Activated CD4-positive, alpha-beta T cell treated with anti-CD3 and anti-CD28 coated beads, Interleukin-2, amount 10 ng/mL, durations not matched to agents 24 days and 14 days (primary cell): ENCODE measurements around the gene ALK. TPM values are rescaled to one million over a fixed set of nuclear protein-coding genes. Genes with fewer than 3 reads are reported as not detected.
"Not testable (repeated sequence)": the region's sequence is repeated elsewhere in the genome, so short reads cannot be mapped to it uniquely, and the experiment has no call there.

ENCODE experiments used
- DNase-seq: peaks from one replicate; pipeline ENCODE4 v3.0.0; 2022
- H3K27ac Mint-ChIP-seq: one replicate; pipeline ENCODE4 v1.8.0; 2022; ENCODE audit warnings: mild to moderate bottlenecking, mixed read lengths
- H3K27me3 Mint-ChIP-seq: one replicate; pipeline ENCODE4 v1.8.0; 2022; ENCODE audit warnings: mixed read lengths
- H3K36me3 Mint-ChIP-seq: one replicate; pipeline ENCODE4 v1.8.0; 2022; ENCODE audit warnings: low read depth, mild to moderate bottlenecking, mixed read lengths
- H3K4me1 Mint-ChIP-seq: one replicate; pipeline ENCODE4 v1.8.0; 2021; ENCODE audit warnings: mixed read lengths
- H3K4me3 Mint-ChIP-seq: one replicate; pipeline ENCODE4 v1.8.0; 2022; ENCODE audit warnings: mild to moderate bottlenecking, moderate library complexity, mixed read lengths
- H3K9me3 Mint-ChIP-seq: one replicate; pipeline ENCODE4 v1.8.0; 2021; ENCODE audit warnings: mixed read lengths
- intact Hi-C: fragments of 100-400 bp; cut with micrococcal nuclease; formaldehyde crosslinking; loops from one replicate; pipeline ENCODE4 v1.15.1; 2023
- total RNA-seq: library from RNA; stranded (reverse); gene quantifications from 2 replicates; pipeline ENCODE4 v1.2.3, GENCODE V29; 2022

ALK gene
- total RNA-seq, 1 donor from 2014 or later = not detected

DNA sequence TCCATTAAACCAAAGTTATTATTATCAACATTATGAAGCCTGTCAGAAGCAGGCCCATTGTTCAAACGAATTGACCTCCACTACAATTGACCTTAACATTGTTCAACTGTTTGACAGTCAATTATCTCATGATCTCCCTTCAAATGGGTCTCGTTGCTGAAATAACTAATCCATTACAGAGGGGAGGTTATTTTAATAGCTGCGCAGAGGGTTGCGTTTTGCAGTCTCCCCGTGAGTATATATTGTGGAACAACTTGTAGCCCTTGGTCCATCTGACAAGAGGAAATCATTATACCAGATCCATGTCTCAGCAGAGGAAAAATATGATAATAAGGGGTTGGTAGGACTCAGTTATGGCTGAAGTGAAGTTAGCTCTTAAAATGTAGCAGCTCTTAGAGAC lies 159.1 kb downstream of the ALK start:
- no peak overlapping the region for H3K27ac Mint-ChIP-seq
- H3K4me3 Mint-ChIP-seq = no peak overlapping the region
- peaks cover 4% of the 10 kb centered on the region for H3K27me3 Mint-ChIP-seq
- intact Hi-C loops = no loop called here
- no peaks in the 10 kb centered on the region for H3K9me3 Mint-ChIP-seq
- no peak for DNase-seq
- no peaks in the 10 kb centered on the region for H3K36me3 Mint-ChIP-seq
- H3K4me1 Mint-ChIP-seq = no peaks in the 10 kb centered on the region

DNA sequence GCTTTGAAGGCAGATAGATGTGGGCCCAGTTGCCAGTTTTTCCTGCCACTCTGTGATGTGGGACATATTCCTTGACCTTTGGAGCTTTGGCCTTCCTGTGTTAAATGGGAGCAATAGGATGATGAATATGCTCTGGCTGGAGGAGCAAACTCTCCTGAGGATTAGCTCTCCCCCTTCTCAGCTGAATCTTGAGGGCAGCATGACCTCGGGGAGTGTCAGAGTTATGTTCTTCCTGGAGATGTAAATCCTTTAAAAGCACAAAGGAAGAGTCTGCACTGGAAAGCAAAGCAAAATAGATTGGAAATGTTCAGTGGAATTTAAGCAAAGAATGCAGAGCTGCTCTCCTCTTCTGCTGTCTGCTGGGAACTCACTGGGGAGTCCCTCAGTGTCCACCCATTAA lies 160.1 kb downstream of the ALK start:
- peaks cover 2% of the 10 kb centered on the region for H3K27me3 Mint-ChIP-seq

DNA sequence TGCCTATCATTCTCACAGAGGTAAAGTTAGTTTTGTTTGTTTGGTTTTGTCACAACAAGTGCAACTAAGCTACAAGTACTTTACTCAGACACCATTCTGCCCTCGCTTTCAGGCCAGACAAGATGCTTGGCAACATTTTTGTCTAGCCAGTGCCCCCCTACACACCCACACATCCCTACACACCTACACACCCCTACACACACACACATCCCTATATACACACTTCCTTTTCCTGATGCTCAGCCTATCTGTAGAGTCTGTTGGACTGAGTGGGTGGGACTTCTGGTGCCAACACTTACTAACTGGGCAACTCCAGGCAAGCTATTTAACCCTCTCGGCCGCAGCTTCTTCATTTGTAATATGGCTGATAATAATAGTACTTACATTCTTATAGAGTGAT lies 161.4 kb downstream of the ALK start:
- Mint-ChIP-seq H3K27ac (no peak overlapping the region), H3K4me3 (no peak overlapping the region), H3K27me3 (no peaks in the 10 kb centered on the region), H3K9me3 (no peaks in the 10 kb centered on the region), H3K36me3 (no peaks in the 10 kb centered on the region), H3K4me1 (no peaks in the 10 kb centered on the region)
- intact Hi-C loops = no loop called here
- no peak for DNase-seq

More for the DNA sequence above, 160.1 kb downstream of the ALK start:
- Mint-ChIP-seq H3K9me3 (no peaks in the 10 kb centered on the region), H3K4me3 (no peak overlapping the region), H3K27ac (no peak overlapping the region), H3K4me1 (no peaks in the 10 kb centered on the region), H3K36me3 (no peaks in the 10 kb centered on the region)
- intact Hi-C loops = no loop called here
- DNase-seq = no peak

GRCh38 chr2:29759360-29759759 lies 162.0 kb downstream of the ALK start:
- Mint-ChIP-seq H3K27me3 (no peaks in the 10 kb centered on the region), H3K4me1 (no peaks in the 10 kb centered on the region), H3K36me3 (no peaks in the 10 kb centered on the region), H3K9me3 (no peaks in the 10 kb centered on the region), H3K27ac (no peak overlapping the region), H3K4me3 (no peak overlapping the region)
- intact Hi-C loops = no loop called here
- no peak for DNase-seq

DNA sequence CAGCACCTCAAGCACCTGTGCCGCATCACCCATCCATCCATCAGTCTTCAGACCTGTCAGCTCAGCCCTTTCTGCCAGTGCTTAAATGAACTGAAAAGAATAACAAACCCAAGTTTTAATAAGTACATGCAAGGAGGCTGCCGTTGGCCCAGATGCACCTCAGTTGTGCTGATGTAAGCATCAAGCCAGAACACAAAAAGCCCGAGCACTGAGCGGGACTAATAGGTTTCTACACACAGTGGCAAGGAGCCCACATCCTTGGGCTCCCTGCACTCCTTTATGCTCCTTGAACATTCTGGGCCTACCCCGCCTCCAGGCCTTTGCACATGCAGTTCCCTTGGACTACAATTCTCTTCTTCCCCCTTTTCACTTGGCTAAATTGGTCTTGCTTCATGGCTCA lies 165.6 kb downstream of the ALK start:
- no peak for DNase-seq
- intact Hi-C loops = no loop called here
- H3K9me3 Mint-ChIP-seq = no peaks in the 10 kb centered on the region
- no peaks in the 10 kb centered on the region for H3K4me1 Mint-ChIP-seq
- H3K27ac Mint-ChIP-seq = no peak overlapping the region
- no peak overlapping the region for H3K4me3 Mint-ChIP-seq
- H3K36me3 Mint-ChIP-seq = no peaks in the 10 kb centered on the region
- no peaks in the 10 kb centered on the region for H3K27me3 Mint-ChIP-seq

DNA sequence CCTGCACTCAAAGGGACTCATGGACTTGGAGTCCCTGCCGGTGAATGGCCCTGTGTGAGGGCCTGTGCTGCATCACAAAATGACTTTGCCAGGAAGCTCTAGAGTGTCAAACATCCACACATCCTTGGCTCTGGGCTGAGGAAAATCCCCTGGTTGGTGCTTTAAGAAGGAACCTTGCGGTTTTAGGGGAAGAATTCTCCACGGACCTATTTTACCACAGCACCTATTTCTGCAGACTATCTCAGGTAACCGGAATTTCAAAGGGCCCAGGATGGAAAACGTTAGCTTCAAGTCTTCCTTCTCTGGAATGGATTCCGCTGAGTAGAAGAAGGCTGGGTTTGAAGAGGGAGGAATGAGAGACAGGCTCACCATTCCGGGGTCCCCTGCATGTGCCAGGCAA lies 166.2 kb downstream of the ALK start:
- intact Hi-C loops = no loop called here
- no peak overlapping the region for H3K4me3 Mint-ChIP-seq
- DNase-seq = no peak
- H3K4me1 Mint-ChIP-seq = no peaks in the 10 kb centered on the region
- H3K36me3 Mint-ChIP-seq = no peaks in the 10 kb centered on the region
- no peak overlapping the region for H3K27ac Mint-ChIP-seq
- H3K27me3 Mint-ChIP-seq = no peaks in the 10 kb centered on the region
- no peaks in the 10 kb centered on the region for H3K9me3 Mint-ChIP-seq

GRCh38 chr2:29753671-29754444 lies 167.5 kb downstream of the ALK start:
- intact Hi-C loops = no loop called here
- no peaks in the 10 kb centered on the region for H3K9me3 Mint-ChIP-seq
- DNase-seq = no peak
- H3K4me1 Mint-ChIP-seq = no peaks in the 10 kb centered on the region
- H3K27me3 Mint-ChIP-seq = no peaks in the 10 kb centered on the region
- no peak overlapping the region for H3K4me3 Mint-ChIP-seq
- H3K27ac Mint-ChIP-seq = no peak overlapping the region
- H3K36me3 Mint-ChIP-seq = no peaks in the 10 kb centered on the region

GRCh38 chr2:29751390-29751789 lies 170.0 kb downstream of the ALK start:
- H3K4me3 Mint-ChIP-seq = no peak overlapping the region
- no peaks in the 10 kb centered on the region for H3K4me1 Mint-ChIP-seq
- peaks cover 1% of the 10 kb centered on the region for H3K27me3 Mint-ChIP-seq
- H3K36me3 Mint-ChIP-seq = no peaks in the 10 kb centered on the region
- intact Hi-C loops = no loop called here
- H3K9me3 Mint-ChIP-seq = no peaks in the 10 kb centered on the region
- DNase-seq = no peak
- no peak overlapping the region for H3K27ac Mint-ChIP-seq

- DNase-seq, intact Hi-C loops, H3K4me3 Mint-ChIP-seq, H3K27ac Mint-ChIP-seq, H3K9me3 Mint-ChIP-seq, H3K36me3 Mint-ChIP-seq, H3K4me1 Mint-ChIP-seq, H3K27me3 Mint-ChIP-seq: not testable (repeated sequence)
These were observed 170.9 kb downstream of the ALK start for GRCh38 chr2:29750463-29750862.

GRCh38 chr2:29749843-29750242 lies 171.5 kb downstream of the ALK start:
- H3K27ac Mint-ChIP-seq = no peak overlapping the region
- DNase-seq = no peak
- no peak overlapping the region for H3K4me3 Mint-ChIP-seq
- no peaks in the 10 kb centered on the region for H3K36me3 Mint-ChIP-seq
- no peaks in the 10 kb centered on the region for H3K4me1 Mint-ChIP-seq
- H3K9me3 Mint-ChIP-seq = no peaks in the 10 kb centered on the region
- peaks cover 3% of the 10 kb centered on the region for H3K27me3 Mint-ChIP-seq
- intact Hi-C loops = no loop called here

GRCh38 chr2:29749041-29749440 lies 172.3 kb downstream of the ALK start:
- Mint-ChIP-seq H3K27me3 (peaks cover 3% of the 10 kb centered on the region), H3K4me3 (no peak overlapping the region), H3K36me3 (no peaks in the 10 kb centered on the region), H3K4me1 (no peaks in the 10 kb centered on the region), H3K9me3 (no peaks in the 10 kb centered on the region), H3K27ac (no peak overlapping the region)
- intact Hi-C loops = no loop called here
- DNase-seq = no peak

DNA sequence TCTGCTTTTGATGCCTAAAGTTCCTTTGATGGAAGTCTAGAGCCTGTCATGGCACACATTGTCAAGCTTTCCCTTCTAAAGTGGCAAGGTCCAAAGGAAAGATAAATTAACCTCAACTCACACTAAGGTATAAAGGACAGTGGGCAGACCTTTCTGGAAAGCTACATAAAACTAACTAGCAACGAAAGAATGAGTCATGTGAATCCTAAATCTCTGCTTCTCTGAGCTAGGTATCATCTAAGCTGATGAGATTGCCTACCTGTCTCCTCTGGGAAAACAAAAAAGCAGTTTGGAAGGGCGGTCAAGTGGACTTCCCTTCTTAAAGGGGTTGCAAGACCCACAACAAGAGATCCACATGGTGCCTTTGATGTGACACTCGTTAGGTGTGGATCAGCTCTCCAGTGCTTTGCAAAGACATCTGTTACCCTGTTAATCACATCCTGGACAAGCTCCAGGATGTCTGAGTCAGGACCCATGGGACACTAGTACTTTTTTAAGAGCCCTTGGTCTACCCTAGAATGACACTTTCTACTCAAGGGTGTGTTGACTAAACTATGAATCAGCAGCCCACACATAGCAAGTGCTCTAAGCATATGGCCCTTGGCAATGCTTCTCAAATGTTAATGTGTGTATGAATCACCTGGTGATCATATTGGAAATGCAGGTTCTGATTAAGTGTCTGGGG lies 173.5 kb downstream of the ALK start:
- Mint-ChIP-seq H3K27me3 (peaks cover 3% of the 10 kb centered on the region), H3K4me3 (no peak overlapping the region), H3K4me1 (no peaks in the 10 kb centered on the region), H3K27ac (no peak overlapping the region), H3K9me3 (no peaks in the 10 kb centered on the region), H3K36me3 (no peaks in the 10 kb centered on the region)
- no peak for DNase-seq
- intact Hi-C loops = no loop called here

DNA sequence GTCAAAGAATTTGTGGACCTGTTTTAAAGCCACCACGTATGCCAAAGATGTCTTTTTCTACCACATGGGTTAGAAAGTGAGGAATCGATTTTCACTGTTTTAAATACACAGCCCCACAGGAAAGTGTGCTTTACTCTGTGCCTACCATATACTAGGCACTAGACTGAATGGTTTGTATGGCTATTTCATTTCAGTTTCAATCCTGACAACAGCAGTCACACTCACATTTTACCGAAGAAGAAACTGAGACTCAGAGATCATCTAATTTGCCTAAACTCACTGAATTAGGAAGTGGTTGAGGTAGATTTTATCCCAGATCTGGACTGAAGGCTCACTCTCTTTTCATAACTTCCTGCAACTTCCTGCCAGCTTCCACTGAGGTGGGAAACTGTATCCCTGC lies 176.4 kb downstream of the ALK start:
- Mint-ChIP-seq H3K9me3 (no peaks in the 10 kb centered on the region), H3K27ac (no peak overlapping the region), H3K36me3 (no peaks in the 10 kb centered on the region), H3K4me3 (no peak overlapping the region), H3K4me1 (no peaks in the 10 kb centered on the region), H3K27me3 (peaks cover 3% of the 10 kb centered on the region)
- intact Hi-C loops = no loop called here
- DNase-seq = no peak

DNA sequence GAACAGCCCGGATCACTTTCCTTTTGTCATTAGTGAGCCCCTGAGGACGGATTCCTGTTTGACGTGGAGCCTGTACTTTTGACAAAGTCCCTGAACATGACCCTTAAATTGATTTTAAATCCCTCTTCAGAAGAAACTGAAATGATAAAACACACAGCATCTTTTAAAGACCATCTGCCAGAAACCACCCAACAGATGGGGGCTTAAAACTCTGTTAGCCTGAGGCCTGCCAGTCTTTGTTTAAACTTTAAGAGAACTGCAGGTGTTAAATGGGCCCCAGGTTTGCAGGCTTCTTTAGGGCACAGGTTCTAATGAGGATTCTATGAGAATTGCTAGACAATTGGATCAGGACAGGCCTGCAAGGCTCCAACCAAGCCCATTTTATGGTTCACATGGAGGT lies 177.9 kb downstream of the ALK start:
- Mint-ChIP-seq H3K27me3 (peaks cover 3% of the 10 kb centered on the region), H3K27ac (no peak overlapping the region), H3K36me3 (no peaks in the 10 kb centered on the region), H3K4me1 (no peaks in the 10 kb centered on the region), H3K4me3 (no peak overlapping the region), H3K9me3 (no peaks in the 10 kb centered on the region)
- no peak for DNase-seq
- intact Hi-C loops = no loop called here

DNA sequence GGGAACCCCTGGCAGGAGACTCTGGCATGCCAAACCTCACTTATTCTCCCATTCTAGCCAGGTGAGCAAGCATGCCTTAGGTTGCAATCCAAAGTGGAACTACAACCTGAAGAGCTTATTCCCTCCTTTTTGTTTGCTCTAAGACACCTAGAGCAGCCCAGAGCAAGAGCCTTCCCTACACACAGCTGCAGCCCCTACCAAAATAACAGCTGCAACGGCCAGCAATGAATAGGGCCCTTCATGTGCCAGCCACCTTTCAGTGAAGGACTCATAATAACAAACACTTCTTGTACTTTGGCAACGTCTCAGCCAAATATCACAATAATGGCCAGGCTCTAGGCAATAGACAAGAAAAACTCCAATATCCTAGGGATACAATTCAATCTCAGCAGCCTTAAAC lies 178.7 kb downstream of the ALK start:
- intact Hi-C loops = no loop called here
- no peaks in the 10 kb centered on the region for H3K9me3 Mint-ChIP-seq
- no peak overlapping the region for H3K4me3 Mint-ChIP-seq
- no peak overlapping the region for H3K27ac Mint-ChIP-seq
- H3K27me3 Mint-ChIP-seq = peaks cover 3% of the 10 kb centered on the region
- no peaks in the 10 kb centered on the region for H3K4me1 Mint-ChIP-seq
- no peaks in the 10 kb centered on the region for H3K36me3 Mint-ChIP-seq
- no peak for DNase-seq
